Fibroblast of gingiva (primary cell): ENCODE data around the gene SNX10.
"Not testable (repeated sequence)": the region's sequence is repeated elsewhere in the genome, so short reads cannot be mapped to it uniquely, and the experiment has no call there.

Experiments
- DNase-seq: peaks from one replicate; pipeline ENCODE4 v3.0.0-alpha.2; 2011; ENCODE audit warnings: low read depth

Gene SNX10, protein sequence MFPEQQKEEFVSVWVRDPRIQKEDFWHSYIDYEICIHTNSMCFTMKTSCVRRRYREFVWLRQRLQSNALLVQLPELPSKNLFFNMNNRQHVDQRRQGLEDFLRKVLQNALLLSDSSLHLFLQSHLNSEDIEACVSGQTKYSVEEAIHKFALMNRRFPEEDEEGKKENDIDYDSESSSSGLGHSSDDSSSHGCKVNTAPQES

DNA sequence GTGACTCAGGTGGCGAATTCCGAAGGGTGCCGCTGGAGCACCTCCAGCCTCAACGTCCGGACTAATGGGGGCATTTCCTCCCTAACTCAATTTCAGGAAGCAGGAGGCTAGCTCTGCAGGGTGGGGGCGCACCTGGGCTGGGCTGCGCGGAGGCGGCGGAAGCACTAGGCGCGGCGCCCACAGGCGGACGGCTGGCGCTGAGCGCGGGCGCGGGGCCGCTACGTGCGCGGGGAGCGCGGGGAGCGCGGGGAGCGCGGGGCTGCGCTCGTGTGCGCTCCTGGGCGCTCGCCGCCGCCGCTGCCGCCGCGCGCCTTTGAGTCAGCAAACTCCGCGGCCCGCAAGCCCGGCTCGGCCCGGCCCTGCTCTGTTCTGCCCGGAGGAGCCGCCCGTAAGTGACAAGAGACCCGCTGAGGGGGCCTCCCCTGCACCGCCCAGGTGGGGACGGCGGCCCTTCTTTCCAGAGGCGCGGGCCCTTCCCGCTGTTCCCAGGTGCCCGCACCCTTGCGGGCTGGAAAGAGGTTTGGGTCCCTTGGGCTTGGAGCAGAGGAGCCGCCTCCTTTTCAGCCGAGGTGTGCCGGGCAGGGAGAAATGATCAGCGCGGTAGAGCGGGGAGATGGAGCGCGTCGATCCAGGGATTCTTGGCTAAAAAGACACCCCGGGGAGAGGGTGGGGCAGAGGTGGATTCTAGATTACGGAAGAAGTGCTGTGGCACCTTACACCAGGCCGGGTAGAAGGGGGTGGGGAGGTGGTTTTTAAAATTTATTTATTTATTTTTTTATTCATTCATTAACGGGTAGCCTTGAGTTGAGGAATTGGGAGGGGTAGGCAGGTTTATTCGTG is at the start of gene SNX10:
Gene SNX10 (plus strand): TSS at position 164 of the 840 bp plus-strand sequence. CDS start 54,581 bp downstream, outside the sequence.
- DNase-seq, result no peak

DNA sequence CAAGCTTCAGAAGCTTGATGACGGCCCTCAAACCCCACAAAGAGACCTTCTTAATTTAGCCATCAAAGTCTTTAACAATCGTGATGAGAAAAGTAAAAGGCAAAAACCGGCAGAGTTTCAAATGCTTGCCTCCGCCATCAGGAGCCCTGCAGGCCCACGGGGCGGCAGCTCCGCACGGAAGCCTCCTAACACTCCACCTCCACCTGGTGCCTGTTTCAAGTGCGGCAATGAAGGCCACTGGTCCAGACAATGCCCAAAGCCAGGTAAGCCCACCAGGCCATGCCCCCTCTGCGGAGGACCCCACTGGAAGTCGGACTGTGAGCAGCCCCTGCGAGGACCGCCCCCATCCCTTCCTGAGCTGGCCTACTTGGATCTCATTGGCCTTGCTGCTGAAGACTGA is 46.5 kb upstream of the SNX10 start:
- no peak for DNase-seq

DNA sequence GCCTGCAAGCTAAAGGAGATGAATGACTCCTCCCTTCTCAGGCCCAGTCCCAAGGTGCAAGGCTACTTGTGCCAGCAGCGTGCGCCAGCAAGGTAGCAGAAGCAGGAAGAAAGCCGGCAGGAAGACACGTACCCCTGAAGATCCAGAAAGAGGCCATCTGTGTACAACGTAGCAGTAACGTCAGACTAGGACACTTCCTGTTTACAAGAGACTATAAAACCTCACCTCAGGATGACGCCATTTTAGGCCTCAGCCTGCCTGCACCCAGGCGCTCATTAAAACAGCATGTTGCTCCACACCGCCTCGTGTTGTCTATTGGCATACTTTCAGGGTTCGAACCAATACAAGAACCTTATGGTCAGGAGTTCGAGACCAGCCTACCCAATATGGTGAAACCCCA is 41.4 kb upstream of the SNX10 start:
- DNase-seq, result no peak

DNA sequence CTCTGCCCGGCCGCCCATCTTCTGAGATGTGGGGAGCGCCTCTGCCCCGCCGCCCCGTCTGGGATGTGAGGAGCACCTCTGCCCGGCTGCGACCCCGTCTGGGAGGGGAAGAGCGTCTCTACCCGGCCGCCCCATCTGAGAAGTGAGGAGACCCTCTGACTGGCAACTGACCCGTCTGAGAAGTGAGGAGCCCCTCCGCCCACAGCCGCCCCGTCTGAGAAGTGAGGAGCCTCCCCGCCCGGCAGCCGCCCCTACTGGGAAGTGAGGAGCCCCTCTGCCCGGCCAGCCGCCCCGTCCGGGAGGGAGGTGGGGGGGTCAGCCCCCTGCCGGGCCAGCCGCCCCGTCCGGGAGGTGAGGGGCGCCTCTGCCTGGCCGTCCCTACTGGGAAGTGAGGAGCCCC is 29.8 kb upstream of the SNX10 start:
- not testable (repeated sequence) for DNase-seq

DNA sequence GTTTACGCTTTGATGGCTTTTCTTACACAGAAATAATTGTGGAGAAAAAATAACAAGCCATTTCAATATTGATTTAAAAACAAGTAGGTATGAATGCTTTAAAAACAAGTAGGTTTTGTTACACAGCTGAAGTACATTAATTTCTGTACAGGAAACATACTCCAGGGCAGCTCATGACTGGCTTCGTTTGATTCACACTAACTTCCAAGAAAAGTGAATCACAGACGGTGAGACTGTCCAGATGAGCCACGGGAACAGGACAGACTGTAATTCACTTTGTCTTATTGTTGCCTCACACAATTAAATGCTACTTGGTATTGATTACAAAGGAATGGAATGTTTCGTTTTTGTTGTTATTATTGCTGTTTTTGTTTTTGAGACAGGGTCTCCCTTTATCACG is 26.6 kb upstream of the SNX10 start:
- DNase-seq, result no peak

DNA sequence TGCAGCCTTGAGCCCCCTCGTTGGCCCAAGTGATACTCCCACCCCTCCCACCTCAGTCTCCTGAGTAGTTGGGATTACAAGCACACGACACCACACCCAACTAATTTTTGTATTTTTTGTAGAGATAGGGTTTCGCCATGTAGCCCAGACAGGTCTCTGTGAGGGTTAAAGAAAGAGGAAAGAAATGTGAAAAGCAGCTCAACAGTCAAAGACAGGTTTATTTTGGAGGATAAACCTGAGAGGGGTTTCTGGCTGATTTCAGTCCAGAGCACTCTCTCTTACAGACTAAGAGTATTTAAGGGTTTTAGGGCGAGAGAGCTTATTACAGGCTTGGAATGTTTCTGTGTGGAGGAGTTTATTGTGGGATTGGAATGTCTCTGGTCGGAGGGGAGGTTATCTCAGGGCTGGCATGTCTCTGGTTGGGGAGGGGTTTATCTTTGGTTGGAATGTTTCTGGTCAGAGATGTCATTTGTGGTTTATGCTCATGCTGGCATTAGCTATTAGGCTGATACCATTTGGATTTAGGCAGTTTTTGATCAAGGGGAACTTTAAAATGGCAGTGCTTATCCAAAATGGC is 26.1 kb upstream of the SNX10 start:
- DNase-seq, result no peak

DNA sequence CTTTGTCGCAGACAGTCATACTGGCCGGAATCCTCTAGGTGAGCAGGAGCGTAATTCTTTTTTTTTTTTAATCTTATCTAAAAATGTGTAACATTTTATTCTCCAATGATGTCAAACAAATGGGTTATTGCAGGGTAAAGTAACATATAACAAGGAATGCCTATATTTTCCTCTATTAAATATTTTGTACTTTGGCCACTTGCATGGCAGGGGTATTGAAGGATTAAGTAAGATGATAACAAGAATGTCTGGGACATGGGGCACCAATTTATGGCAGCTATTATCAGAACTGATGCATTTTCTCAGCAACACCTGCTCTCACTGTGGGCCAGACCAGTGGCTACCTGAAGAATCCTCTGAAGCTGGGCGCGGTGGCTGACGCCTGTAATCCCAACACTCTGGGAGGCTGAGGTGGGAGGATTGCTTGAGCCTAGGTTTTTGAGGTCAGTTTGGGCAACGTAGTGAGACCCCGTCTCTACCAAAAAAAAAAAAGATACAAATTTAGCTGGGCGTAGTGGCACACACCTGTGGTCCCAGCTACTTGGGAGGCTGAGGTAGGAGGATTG is 24.0 kb upstream of the SNX10 start:
- DNase-seq, result no peak

DNA sequence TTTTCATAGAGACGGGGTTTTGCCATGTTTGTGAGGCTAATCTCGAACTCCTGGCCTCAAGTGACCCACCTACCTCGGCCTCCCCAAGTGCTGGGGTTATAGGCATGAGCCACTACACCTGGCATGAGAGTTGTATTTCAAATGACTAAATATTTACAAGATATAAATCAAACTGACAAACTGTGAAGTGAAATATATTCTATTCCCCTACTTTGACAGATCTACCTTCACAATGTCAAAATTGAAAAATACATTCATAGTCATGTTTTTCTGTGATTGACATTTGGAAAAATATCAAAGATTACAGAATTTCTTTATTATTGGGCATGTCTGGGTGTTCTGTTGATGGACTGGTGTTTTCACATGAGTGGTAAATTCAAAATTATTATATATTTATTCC is 16.4 kb upstream of the SNX10 start:
- DNase-seq, result no peak

DNA sequence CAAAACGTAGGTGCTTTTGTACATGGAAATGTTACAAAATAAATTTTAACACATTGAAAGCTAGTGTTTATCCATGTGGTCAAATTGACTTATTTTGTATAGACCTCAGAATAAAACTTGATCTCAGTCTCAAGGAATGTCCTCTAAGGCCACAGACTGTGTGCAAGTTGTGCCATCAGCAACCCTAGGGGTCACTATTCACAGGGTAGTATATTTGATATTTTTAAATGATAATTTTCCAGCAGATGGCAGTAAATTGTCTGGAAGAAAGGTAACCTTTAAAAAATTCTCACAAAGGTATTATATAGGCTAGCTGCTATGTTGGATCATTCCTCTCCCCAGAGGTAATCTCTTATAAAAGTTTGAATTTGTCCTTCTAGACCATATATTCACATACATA is 12.9 kb upstream of the SNX10 start:
- no peak for DNase-seq

DNA sequence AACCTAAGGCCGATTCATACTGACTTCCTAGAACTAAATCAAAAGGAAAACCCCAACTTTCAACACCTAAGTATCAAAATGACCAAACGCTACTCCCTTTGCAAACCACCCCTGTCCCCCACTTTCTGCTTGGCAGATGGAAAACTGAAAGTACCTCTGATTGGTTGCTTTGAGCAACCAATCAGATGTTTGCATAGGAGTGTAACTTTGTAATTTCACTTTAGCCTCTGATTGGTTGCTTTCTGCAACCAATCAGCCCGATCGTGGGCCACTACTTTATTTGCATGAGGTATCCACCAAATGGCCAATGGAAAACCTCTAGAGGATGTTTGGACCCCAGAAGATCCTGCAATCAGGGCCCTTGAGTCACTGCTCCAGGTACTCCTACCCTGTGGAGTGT is 12.3 kb upstream of the SNX10 start:
- DNase-seq, result no peak

DNA sequence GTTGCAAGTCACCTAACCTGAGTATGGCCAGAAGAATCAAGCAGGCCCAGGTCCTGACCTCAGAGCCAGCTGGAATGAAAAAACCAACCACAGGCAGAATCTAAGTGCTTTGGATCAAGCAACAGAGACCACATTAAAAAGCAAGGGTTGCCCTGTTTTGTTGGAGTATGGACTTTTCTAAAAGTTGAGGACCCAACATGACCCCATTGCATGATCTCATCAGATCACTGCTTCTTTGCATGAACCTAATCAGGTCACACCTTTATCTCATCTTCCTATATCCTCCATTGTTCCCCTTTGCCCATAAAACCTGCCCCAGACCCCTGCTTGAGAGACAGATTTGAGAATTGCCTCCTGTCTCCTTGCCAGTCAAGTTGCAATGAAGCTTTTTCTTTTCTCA is 11.6 kb upstream of the SNX10 start:
- DNase-seq, result no peak

DNA sequence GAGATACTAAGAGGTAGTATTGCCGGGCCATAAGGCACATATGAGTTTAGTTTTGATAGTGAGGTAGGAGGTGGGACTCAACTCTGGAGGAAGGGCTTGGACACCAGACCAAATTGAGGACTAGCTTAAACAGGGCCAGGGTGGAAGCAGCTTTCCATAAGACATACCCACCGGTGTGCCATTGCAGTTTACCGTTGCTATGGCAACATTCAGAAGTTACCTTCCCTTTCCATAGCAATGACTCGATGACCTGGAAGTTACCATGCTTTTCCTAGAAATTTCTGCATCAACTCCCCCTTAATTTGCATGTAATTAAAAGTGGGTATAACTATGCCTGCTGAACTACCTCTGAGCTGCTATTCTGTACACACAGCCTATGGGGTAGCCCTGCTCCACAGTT is 10.9 kb upstream of the SNX10 start:
- DNase-seq, result no peak

DNA sequence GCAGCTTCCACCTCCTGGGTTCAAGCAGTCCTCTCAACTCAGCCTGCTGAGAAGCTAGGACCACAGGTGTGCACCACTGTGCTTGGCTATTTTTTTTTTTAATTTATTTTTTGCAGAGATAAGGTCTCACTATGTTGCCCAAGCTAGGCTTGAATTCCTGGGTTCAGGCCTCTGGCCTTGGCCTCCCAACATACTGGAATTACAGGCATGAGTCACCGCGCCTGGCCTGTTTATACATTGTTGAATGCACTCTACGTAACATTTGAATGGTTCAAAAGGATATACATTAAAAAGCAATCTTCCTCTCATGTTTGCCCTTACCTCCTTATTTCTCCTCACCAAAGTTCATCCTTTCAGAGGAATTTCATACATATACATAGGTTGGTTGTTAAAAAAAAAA is 7.2 kb upstream of the SNX10 start:
- no peak for DNase-seq

DNA sequence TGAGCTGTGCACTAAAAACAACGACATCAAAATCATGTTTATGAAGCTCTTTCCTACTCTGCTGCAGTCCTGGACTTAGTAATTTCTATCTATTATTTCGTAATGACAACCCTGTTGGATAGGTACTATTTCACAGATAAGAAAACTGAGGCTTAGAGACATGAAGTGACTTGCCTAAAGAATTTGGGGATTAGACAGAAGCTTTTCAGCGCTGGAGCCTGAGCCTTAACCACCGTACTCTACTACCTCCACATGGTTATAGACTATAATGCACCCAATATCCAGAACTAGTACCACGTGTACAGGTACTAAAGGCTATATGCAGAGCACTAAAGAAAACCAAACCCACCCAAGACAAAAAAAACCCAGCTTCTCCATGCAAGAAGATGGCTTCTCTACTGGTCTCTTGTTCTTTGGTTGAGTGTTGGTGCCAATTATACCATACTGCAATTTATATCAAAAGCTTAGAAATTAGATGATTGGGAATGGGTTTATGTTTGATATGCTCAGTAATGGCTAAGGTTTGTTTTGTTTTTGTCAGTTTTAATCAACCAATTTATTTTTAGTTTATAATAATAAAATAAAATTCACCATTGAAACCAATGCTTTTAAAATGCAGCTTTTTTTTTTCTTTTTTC is 6.5 kb upstream of the SNX10 start:
- no peak for DNase-seq

DNA sequence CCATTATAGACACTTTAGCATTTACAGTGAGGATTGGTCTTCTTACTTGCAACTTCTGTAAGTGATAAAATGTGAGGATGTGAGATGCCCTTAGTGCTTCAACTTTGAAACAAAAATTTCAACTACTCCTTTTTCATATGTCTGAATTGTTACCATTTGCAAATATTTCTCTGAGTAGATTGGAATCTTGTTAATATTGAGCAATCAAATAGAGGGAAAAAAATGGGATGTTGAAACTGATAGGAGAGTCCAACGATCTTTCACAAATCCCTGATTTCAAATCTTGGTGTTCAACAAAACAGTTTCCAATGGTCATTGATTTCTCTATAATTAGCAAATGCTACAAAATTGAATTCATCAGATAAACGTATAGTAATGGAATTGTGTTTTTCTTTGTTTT is 5.5 kb upstream of the SNX10 start:
- no peak for DNase-seq

DNA sequence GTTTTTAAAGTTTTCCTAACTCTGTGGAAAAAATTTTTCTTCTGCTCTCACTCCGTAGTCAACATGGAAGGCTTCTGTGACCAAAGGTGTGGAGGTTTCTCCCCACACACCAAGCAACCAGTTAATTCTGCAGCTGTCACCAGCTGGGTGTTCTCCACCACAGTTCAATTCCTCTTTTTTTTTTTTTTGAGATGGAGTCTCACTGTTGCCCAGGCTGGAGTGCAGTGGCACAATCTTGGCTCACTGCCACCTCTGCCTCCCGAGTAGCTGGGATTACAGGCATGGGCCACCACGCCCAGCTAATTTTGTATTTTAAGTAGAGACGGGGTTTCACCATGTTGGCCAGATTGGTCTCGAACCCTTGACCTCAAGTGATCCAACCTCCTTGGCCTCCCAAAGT is 3.5 kb upstream of the SNX10 start:
- DNase-seq, result not testable (repeated sequence)

DNA sequence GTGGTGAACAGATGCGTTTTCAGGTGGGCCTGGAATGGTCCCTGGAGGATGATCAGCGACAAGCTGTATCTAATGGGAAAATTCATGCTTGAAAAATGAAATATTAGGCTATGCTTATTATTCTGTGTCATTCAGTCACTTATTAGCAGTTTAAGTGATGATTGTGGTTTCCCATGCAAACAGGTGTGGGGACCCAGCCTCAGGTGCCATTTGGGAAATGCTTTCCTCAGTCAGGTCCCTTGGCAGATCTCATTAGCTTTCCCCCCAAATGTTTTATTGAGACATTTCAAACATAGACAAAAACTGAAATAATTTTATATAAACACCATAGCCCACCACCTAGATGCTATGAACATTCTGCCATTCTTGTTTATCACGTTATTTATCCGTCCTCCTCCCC is 411 bp upstream of the SNX10 start:
- no peak for DNase-seq

DNA sequence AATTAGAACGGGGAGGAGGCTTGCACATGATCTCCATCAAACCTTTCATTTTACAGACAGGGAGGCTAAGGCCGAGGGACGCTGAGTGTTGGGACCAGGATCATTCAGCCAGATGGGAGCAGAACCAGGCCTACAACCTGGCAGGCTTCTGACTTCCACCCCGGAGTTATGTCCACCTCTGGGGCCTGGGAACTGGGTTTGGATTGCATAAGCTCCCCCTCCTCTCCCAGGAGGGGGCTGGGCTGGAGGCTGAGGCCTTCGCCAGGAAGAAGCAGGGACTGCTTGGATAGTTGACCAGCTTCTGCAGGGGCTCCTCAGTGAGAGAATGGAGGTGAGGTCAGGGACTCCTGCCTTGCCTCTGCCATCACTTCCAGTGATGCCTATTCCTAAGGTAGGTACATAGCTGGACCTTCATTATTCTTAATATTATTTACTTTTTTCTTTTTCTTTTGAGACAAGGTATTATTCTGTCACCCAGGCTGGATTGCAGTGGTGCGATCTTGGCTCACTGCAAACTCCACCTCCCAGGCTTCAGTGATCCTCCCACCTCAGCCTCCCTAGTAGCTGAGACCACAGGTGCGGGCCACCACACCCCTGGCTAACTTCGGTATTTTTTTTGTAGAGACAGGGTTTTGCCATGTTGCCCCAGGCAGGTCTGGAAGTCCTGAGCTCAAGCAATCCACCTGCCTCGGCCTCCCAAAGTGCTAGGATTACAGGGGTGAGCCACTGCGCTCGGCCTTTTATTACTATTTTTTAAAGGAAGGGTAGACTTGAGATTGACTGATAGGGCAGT is 1.3 kb downstream of the SNX10 start:
- no peak for DNase-seq

DNA sequence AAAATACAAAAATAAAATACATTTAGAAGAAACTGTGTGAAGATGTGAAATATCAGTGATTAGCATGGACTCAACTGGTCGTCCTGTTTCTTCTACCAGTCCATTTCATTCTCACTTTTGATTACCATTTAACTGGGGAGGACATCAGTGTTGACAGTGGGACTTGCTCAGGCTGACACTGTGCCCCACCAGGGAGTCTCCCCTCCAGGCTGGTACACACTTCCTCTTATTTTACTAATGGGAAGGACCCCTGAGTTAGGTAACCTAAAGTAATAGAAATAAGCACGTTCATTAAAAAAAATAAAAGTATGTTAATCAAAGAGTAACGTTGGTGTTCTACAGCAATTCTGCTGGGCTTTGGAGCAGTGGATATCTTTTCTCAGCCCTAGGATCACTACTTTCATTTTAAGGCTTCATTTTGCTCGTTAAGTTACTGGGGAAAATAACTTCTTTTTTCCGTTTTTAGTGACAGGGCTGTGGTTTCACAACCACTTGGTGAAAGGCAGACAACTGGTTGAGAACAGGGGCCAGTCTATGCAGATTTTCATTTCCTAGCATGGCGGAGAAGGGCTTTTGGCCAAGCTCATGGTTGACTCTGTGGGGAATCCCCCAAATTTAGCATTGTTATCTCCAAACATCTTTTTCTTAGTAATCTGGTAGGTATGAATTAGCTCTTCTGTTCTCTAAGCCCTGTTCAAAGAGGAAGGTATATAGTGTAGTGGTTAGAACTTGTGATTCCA is 2.1 kb downstream of the SNX10 start:
- no peak for DNase-seq

DNA sequence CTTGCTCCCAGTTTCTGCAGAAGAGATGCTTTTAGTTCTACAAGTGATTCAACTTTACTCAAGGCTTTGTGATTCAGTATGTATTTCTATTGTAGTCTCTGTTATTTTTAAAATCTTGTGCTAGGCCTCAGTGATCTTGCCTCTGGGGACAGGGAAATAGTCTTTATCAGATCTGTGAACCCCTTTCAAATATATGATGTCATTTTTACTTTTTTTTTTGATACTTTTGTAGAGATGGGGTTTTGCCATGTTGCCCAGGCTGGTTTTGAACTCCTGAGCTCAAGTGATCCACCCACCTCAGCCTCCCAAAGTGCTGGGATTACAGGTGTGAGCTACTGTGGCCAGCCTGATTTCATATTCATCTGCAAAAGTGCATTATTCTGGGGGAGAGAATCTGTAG is 3.4 kb downstream of the SNX10 start:
- DNase-seq, result no peak

DNA sequence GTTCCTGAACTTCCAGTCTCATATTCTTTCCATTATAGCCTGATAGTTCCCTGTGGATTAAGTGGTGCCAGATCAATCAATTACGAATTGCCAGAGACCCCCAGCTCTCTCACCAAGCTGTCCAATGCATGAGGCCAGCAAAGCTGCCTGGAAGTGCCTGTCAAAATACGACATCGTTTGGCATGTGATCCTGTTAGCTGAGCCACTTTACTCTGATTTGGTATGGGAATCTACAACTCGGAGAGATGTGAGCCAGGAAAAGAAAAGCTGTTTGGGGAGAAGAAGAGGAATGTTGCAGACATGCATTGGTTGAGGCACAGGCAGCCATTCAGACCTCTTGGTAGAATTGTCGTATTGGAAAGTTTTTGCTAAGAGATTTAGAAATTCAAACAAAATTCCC is 3.9 kb downstream of the SNX10 start:
- no peak for DNase-seq
